Renal cortical epithelial cell (primary cell): ENCODE results near the gene RNASE13. TPM values are rescaled to one million over a fixed set of nuclear protein-coding genes. Genes with fewer than 3 reads are reported as not detected.
A peak's percentile ranks its signal among the peaks of the same experiment; 100 is the strongest.

ENCODE experiments used
- DNase-seq: peaks from one replicate; pipeline ENCODE4 v3.0.0-alpha.2; 2011; ENCODE audit warnings: low read depth
- total RNA-seq: library from RNA; depleted of rRNA; stranded (reverse); fragments of >200 nt; gene quantifications from 2 replicates; pipeline ENCODE4 v1.2.3, GENCODE V29; 2014

The RNASE13 gene
- total RNA-seq, 1 donor from 2014 or later, result not detected

DNA sequence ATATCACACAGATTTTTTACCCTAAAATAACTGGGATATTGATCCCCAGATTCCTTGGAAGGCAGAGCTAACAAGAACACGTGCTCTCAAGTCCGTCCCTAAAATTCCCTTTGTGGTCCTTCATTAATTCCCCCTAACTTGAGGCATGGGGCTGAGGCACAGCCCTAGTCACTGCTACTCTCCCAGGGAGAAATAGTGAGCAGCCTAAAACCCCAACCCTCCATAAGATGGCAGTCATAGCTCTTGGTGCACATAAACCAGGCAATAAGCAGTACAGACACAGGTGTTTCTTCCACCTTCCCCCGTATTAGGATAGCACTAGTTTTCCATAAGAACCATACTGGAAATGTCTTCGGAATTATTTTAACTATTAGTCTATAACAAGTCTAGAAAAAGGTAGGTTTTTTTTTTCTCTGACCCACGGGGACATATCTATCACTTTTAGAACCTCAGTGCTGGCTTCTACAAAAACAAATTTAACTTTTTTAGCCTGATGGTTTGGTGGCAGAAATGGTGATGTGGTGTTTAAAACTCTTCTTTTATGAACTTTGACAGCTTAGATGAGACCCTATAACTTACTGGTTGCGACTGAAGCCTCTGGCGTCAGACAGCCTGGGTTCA lies 32.4 kb upstream of the RNASE13 start:
- DNase-seq, result no peak

DNA sequence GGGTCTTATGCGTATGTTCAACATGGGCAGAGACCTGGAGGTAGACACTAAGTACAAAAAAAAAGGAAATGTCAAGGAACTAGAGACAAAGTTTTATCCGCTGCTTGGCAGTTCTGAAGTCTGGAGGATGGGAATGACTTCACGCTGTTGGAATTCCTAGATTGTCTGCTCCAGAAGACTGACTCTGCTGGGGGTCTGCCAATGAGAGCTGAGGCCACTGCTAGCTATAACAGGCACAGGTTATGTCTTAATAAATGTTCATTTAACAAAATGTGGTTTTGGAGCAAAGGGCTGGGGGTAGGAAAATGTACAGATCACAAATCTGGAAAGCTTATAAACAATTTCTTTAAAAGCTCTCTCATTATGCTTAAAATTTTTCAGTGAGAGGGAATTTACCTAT lies 28.9 kb upstream of the RNASE13 start:
- peak; percentile 81 for DNase-seq

DNA sequence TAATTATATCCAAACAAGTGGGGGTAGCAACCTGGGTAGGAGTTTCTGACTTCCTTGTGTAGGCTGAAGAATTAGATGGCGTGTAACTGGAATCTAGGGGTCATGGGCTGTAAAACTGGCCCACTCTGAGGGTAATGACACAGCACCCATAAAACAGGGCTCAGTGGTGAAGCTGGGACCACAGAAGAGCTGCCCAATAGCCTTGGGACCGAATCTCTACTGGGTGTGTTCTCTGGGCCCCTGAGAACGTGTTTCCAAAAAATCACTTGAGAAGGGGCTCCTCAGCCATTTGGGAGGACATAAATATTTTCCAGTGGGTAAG lies 26.7 kb upstream of the RNASE13 start:
- no peak for DNase-seq

DNA sequence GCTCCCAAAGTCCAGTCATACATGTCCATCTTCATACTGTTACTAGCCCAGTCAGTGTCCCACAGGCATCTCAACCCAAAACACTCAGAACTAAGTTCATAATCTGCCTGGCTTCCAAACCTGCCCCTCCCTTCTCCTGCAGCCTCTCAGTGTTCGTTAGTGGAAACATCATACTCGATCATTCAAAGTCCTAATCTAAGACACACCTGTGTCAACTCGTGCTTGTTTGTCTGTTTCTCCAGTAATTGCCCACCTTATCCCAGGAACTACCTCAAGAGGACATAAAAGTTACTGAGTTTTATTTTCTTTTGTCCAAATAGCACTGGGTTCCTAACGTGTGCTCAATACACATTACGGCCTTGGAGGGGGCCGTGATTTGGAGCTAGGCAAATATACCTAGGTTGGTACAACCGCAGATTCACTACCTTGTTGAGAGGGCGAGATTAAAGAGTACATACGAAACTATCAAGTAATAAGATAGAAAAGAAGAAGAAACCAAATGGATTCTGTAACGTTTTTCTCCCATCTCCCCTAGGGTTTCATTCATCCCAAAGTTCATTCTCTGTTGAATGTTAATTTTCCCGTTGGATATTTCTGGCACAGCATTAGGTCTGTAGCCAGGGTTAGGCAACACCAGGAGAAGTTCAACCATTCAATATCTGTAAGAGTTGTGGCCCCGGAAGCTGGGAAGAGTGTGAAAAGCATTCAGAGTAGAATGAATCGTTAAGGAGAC lies 26.2 kb upstream of the RNASE13 start:
- DNase-seq, result no peak

DNA sequence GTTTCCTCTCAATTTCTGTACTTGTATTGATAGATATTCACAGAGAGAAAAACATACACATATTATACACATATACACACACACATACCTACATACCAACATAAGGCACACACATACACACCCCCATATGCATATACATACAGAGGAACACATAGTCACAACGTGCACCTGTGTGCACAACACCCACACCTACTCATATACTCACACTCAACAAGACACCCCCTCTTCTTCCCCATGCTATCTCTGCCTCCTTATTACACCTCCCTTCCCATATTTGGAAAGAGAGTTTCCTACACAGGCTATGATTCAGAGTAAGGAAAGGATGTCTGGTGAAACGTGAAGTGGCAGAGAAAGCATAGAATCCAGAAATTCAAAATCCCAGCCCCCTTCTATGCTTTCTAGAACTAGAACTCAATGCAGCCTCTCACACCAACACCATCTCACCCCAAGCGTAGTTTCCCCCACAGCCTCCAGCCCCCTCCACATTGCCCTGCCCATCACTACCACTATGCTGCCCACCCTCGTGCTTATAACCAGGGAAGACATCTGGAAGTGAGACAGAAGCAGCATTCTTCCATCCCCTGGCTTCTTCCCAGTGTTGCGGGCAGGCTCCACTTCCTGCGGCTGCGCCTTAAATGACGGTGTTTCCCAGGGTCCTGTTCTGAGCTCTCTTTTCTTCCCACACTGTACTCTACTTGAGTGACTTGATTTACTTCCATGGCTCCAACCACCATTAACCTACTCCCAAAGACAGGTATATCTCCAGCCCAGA lies 25.4 kb upstream of the RNASE13 start:
- DNase-seq, result no peak

DNA sequence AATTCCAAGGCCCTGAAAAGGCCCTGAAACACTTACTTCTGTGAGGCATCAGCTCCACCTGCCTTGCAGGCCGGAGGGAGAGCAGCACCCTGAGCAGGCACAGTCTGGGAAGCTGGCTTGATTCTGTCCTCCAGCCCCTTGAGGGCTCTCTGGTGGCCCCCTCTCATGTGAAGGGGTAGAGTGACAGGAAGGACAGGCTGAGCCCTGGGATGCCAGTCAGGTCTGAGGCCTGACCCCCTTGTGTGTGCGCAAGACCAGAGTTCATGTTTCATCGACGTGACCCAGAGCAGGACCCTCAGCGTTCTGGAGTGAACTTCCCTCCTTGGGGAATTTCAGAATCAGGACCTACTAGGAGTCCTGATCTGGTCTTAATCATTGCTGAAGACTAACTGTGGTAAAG lies 24.3 kb upstream of the RNASE13 start:
- no peak for DNase-seq

DNA sequence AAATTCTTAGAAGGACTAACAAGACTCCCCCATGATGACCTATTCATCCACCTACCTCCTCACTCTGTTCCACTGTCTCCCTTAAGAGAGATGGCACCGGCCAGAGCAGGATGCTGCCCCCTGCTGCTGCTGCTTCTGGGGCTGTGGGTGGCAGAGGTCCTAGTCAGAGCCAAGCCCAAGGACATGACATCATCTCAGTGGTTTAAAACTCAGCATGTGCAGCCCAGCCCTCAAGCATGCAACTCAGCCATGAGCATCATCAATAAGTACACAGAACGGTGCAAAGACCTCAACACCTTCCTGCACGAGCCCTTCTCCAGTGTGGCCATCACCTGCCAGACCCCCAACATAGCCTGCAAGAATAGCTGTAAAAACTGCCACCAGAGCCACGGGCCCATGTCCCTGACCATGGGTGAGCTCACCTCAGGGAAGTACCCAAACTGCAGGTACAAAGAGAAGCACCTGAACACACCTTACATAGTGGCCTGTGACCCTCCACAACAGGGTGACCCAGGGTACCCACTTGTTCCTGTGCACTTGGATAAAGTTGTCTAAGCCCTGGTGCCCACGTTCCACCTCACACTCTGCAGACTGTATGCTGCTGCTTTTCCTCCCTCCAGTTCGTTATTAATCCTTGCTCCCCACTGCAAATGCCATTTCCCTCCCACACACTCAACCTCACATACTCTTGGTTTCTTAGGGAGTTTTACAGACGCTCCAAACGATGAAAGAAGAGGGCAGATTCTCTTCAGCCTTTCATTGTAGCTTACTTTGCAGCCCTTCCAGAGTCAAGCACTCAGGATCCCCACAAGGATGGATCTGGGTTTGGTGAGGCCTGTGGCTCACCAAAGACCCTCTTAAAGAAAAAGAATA lies 23.4 kb upstream of the RNASE13 start, which contains the start of gene RNASE8:
Gene RNASE8, plus strand, starts transcription at position 20 of the 873 bp plus-strand sequence. Its CDS starts 71 bp downstream, at position 91.
- DNase-seq, result no peak

DNA sequence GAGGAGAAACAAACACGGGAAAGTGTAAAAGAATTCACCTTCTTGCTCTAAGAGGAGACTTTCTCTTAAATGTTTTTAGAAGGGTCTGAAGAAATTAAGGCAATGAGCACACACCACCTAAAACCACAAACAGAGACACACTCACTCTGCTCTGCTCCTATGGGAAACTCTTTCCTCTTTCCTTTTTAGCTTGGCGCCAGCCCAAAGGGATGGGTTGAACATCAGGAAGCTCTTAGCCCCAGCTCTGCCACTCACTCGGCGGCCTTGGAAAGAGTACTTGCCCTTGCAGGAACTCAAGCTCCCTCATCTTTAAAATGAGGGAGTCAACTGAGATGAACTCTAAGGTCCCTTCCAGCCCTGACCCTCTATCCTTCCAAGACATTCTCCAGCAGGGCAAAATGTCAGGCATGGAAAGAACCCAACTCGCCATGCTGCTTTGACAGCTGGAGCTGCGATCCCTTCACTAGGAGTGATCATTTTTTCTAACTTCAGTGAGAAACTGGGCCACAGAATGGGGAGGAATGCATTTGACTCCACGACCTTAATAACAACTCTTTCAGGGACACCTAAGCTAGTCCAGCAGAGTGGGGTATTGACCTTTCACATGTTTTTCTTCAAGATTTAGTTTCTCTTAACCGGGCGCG lies 22.0 kb upstream of the RNASE13 start:
- no peak for DNase-seq

DNA sequence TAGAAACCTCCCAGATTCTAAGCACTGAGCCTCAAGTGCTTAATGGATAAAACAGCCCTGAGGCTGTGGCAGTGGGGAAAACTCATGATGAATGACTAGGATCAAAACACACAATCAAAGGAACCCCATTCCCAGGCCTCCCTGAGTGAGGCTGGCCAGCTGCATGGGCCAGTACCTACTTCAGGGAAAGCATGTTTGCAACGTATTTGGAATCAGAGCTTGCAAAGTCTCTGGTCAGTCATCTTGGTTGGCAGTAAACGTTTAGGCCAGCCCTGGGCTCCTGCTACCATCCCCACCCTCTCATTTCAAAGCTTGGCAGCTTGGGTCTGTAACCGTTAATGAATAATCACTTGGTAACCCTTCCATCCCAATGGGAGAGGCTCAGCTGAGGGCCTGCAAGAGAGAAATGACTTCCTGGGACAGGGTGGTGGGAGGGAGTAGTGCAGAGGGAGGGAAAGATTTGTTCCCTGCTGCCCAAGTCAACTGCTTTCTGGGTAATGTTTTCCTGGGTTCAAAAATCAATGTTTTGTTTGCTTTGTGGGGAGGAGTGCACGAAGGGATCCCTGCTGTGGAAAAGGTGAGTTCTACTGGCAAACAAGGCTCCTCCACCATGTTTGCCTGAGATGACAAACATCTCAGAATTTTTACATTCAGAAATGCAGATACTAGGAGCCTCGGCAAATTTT lies 21.0 kb upstream of the RNASE13 start:
- DNase-seq, result peak; percentile 67

DNA sequence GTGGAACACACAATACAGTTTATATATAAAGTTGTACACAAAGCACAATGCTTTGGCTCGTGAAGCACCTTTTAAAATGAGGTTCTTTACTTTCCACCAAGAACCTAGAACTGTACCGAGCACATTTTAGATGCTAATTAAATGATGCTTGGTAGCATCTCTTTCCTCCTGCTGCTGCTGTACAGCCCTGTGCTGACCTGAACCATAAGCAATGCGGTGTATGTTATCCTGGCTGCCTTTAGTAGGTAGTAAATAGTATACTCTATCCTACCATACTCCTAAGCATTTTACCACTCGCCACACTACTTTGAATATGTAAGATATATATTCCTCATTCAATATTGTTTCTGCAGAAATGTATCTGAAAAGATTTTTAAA lies 20.1 kb upstream of the RNASE13 start:
- DNase-seq, result no peak

DNA sequence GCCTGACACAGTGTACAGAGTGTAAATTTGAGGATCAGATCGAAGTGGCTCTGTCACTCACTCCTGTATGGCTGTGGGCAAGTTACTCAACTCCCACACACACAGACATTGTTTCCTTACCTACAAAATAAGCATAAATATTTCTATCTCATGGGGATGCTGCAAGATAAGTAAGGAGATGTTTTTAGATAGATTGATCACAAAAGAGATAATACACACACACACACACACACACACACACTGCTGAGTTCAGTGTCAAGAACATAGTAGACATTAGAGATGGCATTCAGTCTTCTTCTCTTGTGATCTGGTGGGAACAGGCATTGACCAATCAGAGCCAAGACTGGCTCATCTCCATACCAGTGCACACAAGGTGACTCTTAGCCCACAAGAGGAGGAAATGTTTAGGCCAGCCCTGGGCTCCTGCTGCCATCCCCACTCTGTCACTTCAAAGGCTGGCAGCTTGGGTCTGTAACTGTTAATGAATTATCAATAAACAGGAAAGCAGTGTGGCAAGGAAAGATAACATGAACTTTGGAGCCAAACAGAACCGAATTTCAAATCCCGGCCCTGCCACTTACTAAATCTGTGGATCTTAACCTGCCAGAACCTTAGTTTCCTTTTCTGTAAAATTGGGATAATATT lies 19.6 kb upstream of the RNASE13 start:
- peak; percentile 51 for DNase-seq

DNA sequence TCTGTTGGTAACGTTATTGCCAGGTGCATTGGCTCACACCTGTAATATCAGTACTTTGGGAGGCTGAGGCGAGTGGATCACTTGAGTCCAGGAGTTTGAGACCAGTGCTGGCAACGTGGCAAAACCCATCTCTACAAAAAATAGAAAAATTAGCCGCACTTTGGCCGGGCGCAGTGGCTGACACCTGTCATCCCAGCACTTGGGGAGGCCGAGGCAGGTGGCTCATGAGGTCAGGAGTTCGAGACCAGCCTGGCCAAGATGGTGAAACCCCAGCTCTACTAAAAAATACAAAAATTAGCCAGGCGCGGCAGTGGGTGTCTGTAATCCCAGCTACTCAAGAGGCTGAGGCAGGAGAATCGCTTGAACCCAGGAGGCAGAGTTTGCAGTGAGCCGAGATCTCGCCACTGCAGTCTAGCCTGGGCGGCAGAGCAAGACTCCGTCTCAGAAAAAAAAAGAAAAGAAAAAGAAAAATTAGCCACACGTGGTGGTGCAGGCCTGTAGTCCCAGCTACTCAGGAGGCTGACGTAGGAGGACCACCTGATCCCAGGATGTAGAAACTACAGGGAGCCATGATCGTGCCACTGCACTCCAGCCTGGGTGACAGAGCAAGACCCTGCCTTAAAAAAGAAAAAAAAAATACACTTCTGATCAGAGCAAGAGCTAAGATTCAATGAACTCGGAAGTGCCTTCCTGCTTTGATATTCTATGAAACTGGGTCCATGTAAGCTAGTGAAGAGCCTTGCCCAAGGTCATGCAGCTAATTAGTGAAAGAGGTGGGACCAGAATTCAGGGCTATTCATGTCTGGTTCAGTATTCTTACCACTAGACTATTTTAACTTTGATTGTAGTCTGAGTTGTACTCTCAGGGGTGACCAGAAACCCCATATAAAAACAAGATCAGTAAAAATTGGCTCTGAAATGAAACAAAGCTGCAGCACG lies 18.8 kb upstream of the RNASE13 start:
- no peak for DNase-seq

DNA sequence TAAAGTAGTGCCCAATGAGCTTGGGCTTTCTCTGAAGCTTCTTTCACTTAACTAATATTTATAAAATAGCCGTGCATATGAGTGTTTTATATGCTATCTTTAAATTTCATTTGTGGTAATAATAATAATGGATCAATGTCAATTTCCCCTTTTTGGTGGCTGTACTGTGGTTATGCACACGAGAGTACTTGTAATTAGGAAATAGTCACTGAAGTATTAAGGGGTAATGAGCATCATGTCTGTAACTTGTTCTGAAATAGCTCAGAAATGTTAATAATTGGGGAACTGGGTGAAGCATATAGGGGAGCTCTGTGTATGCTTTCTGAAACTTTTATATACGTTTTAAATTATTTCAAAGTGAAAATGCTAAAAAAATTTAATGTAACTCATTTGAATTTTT lies 16.0 kb upstream of the RNASE13 start:
- DNase-seq, result no peak

DNA sequence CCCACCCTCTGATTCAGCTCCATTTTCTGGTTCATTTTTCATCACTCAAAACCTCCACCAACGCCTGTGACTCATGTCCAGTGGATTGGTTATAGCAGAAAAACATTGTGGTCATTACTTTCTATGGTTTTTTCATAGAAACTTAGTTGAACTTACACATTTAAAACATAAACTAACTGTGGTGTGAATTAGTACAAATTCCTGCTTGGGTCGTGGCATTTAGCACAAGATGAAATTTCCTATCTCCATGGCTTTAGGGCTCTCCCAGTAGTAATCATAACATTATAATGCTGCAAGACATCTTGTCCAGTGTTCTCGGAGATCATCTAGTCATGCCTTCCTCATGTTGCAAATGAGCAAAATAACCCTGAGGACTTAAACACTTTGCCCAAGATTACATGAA lies 14.7 kb upstream of the RNASE13 start:
- no peak for DNase-seq

DNA sequence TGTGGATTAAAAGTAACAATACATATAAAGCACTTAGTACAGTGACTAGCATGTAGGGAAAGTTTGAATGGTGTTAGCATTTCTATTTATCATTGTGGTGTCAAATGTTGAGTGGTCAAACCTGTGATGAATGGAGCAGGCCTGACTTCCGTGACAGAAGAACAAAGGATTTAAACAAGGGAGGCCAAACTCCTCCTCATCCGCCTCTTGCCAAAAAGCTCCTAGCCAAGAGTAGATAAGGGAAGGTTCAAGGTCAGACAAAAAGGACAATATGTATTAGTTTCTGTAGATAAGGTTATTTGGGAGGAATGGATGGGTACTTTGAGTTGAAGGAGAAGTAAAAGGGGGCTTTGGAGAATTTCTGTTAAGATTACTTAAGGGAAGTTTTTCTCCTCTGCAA lies 14.0 kb upstream of the RNASE13 start:
- no peak for DNase-seq

DNA sequence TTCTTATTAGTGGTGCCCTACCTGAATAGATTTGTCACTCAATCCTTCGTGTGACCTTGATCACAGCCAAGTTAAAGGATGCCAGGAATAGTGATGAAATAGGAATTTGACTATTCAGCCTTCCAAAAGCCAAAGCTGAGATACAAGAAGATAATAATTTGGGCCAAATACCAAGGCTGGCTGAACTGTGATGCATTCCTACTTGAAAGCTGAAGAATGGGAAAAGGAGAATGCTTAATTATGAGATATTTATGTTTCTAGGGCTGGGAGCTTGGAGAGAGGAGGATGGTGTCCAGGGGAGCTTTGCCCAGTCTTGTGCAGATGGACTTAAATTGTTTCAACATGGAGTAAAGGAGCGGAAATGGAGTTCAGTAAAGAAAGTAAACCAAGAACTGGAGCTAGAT lies 12.8 kb upstream of the RNASE13 start:
- no peak for DNase-seq

DNA sequence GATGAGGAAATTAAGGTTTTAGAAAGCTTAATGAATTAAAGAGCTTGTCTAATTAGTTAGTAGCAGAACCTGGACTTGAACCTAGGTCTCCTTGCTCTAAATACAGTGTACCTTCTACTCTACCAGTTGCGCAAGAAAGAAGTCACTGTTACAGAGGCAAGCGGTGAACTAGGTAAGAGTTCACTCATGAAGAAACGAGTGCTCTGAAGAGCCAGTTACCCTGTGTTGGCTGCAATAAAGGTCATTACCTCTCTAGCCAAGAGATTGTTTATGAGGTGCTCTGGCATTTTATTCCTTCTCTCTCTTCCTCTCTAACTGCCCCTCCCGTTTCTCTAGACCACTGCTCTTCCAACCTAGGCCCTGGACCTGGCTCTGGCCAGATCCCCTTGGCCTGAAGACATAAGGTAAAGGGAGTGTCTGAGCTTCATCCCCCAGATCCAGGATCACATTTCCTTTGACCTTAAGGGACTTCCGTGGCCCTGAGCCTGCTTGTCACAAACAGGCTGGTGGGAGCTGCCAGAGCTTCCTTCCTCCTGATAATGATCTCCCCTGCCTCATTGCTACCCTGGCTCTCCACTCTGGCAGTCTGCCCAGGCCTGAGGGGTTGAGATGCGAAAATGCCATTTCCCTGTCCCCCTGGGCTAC lies 9.5 kb upstream of the RNASE13 start:
- DNase-seq, result peak; percentile 59

DNA sequence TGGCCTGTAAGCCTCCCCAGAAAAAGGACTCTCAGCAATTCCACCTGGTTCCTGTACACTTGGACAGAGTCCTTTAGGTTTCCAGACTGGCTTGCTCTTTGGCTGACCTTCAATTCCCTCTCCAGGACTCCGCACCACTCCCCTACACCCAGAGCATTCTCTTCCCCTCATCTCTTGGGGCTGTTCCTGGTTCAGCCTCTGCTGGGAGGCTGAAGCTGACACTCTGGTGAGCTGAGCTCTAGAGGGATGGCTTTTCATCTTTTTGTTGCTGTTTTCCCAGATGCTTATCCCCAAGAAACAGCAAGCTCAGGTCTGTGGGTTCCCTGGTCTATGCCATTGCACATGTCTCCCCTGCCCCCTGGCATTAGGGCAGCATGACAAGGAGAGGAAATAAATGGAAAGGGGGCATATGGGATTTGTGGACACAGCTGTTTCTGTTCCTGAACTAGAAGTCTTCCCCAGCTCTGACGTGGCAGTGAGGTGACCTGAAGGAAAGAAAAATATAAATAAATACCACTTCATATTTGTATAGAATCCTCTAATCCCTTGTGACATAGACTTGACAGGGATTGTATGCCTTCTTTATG lies 8.9 kb upstream of the RNASE13 start:
- DNase-seq, result no peak
